NCI-H82 (cell line): ENCODE results near the gene TKT.
"Not testable (repeated sequence)": the region's sequence is repeated elsewhere in the genome, so short reads cannot be mapped to it uniquely, and the experiment has no call there.

ENCODE experiments used
- DNase-seq: peaks from one replicate; lab custom pipeline; 2025; lab: John Stamatoyannopoulos, UW

Gene TKT

DNA sequence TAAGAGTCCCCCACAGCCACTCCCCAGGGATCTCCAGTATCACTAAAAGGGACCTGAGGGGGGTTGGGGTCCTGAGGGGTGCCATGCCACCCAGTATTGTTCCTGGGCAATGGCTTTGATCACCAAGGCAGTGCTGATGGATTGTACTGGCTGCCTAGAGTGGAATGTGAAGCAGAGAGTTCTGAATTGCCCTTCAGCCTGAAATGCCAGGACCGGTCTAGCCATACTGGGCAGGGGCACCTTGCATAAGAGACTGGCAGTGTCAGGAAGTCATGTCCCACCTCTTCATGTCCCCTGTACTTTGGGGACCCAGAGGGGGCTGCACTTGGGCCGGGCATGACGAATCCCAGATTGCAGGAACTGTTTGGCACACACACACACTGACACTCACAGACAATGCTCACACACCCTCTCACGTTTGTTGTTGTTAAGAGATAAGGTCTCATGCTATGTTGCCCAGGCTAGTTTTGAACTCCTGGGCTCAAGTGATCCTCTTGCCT, 4.5 kb upstream of the TKT start:
- DNase-seq: no peak

DNA sequence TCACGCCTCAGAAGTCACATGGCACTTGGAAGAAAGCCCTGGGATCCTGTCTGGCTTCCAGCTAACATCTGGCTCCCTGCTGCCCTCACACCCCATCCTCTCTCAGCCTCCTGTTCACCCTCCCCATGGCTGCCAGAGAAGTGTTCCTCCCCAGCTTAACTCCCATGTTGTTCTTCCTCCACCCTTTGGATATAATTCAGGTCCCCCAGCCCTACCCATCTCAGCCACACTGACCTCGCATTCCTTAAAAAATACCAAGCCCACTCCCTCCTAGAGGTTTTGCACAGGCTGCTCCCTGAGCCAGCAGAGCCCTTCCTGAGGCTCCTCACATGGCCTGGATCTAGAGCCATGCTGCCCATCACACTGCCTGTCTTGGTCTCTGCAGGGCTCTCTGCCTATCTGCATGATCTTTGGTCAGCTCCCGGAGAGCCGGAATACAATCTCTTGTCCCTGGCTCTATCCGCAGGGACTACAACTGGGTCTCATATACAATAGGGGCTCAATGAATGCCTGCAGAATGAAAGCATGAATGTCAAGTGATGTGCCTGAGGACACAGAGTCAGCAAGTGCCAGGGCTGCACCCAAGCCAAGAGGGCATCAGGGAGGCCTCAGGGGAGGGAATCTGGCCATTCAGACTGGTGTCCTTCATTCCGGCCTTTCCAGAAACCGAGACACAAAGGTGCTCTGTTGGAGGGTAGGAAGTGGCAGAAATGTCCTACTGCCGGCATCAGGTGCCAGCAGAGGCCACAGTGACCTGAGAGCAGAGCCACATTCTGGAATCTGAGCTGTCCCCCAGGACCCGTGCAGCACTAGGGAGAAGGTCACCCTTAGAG, 3.8 kb upstream of the TKT start:
- DNase-seq: peak; percentile 29

GRCh38 chr3:53258600-53259426, 3.0 kb upstream of the TKT start:
- DNase-seq: no peak

- DNase-seq: no peak
Observed at GRCh38 chr3:53257465-53257864, 1.6 kb upstream of the TKT start.

DNA sequence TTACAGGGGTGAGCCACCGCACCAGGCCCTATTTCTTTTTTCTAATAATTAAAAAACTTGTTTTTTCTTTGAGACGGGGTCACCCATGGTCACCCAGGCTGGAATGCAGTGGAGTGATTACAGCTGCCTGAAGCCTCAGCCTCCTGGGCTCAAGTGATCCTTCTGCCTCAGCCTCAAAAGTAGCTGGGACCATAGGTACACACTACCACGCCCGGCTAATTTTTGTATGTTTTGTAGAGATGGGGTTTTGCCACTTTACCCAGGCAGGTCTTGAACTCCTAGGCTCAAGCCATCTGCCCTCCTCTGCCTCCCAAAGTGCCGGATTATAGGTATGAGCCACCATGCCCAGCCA, 858 bp upstream of the TKT start:
- DNase-seq: peak; percentile 48

DNA sequence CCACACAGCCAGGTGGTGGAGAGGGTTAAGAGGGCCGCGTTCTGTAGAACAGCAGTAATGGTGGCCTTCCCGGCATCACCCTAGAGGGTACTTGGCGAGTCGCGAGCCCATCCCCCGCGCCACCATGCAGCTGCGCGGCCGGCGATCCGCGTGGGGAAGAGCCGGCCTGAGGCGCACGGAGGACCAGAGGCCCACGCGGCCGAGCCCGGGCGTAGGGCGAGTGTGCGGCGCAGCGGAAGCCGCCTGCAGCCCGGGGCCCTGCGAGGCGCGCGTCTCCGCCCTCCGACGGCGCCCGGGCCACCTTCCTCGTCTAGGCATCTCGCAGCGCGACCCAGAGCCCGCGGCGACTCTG, 423 bp downstream of the TKT start:
- peak; percentile 48 for DNase-seq

DNA sequence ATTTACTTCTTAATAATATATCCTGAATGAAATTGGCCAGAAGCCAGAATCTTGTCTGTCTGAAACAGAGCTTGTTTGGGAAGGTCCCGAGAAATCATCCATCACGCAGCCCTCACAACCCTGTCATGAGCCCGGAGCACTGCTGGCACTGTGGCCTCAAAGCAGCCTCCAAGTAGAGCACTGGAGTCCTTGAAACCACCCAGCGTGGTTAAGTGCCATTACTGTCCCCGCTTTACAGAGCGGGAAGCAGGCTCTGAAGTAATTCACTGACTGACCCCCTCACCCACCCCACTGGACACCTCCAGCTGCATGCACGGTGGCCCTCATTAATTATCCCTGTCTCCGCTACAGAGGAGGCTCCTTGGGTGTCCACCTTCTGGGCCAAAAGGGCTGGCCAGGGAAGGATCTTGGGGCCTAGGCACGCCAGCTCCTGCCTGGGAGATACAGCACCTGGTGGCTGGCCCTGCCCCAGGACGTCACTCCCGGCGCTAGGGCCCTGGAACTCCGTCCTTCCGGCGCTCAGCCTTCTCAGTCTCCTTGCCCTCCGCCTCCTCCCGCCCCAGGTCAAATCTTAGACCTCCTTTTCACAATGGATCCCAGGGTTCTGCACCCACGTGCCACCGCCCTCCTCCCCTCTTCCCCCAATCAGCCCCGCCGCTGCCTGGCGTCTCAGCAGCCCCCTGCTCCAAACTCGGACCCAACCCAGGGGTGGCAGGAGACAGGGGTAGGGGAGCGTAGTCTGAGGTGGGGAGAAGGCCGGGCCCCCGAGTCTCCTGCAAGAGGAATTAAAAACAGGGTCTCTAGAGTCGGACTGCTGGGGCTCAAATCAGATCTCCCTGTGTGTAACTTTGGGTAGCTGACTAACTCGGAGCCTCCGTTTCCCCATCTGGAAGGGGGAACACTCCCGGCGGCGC, 1.1 kb downstream of the TKT start:
- DNase-seq: peak; percentile 68

GRCh38 chr3:53253707-53254508, 1.9 kb downstream of the TKT start:
- no peak for DNase-seq

GRCh38 chr3:53252947-53253322, 2.9 kb downstream of the TKT start:
- not testable (repeated sequence) for DNase-seq

GRCh38 chr3:53252096-53252946, 3.5 kb downstream of the TKT start:
- DNase-seq: no peak

- DNase-seq: no peak
Observed at GRCh38 chr3:53250881-53251605, 4.8 kb downstream of the TKT start.

GRCh38 chr3:53250453-53250852, 5.4 kb downstream of the TKT start:
- no peak for DNase-seq

- no peak for DNase-seq
Observed at GRCh38 chr3:53248161-53248560, 7.7 kb downstream of the TKT start.

GRCh38 chr3:53247619-53248018, 8.2 kb downstream of the TKT start:
- no peak for DNase-seq

DNA sequence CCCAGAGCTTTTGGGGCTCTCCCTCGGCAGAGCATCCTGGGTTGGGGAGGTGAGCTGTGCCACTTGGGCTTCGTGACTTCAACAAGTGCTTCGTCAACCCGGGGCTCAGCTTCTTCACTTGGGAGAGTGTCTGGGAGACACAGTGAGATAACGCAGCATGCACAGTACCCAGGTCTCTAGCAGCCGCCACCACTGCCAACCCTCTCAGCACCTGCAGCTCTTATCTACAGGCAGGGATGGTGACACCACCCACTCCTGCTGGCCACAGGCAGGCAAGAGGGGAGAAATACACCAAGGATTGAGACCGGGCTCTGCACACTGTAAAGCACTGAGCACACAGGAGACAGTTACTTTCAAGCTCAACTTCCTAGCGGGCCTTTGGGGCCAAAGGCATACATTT, 11.6 kb downstream of the TKT start:
- DNase-seq: no peak

- no peak for DNase-seq
Observed at GRCh38 chr3:53243785-53244184, 12.0 kb downstream of the TKT start.

- DNase-seq: no peak
Observed at GRCh38 chr3:53243165-53243564, 12.7 kb downstream of the TKT start.

DNA sequence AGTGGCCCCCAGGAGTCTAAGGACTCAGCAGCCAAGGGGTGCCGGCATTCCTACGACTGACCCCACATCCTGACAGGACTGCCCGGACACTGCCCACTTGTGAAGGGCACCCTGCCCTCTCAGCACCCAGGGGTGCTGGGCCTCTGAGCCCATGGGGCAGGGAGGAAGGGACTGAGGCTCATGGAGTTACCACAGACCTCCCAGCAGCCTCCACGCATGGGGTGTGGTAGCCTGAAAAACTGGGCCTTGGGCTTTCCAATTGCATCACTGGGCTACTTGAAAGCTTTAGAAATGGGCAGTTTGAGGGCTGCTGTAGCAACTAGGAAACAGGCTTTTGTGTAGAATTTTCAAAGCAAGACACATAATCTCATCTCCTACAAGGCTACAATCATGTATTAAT, 13.2 kb downstream of the TKT start:
- DNase-seq: no peak

GRCh38 chr3:53242155-53242554, 13.7 kb downstream of the TKT start:
- no peak for DNase-seq
